CD4-positive, alpha-beta T cell (primary cell): ENCODE data around the gene AKAP7. TPM values are rescaled to one million over a fixed set of nuclear protein-coding genes. Genes with fewer than 3 reads are reported as not detected.

ENCODE experiments used
- ATAC-seq: fragments of 200-7000 bp; cut with Tn5 transposase; one replicate; pipeline ENCODE4 v1.10.0; 2022; ENCODE audit warnings: mild to moderate bottlenecking; ENCODE audit not compliant: poor library complexity
- CTCF ChIA-PET: fragments of 350-600 bp; sonication (Branson Sonifier 250); formaldehyde crosslinking; loops from one replicate; lab custom pipeline; 2021; ENCODE audit warnings: antibody characterized with exemption, inconsistent platforms; lab: Charles Lee
- POLR2A ChIA-PET: fragments of 350-600 bp; sonication (Branson Sonifier 250); formaldehyde crosslinking; loops from one replicate; lab custom pipeline; 2021; ENCODE audit warnings: antibody characterized with exemption, inconsistent platforms; lab: Charles Lee
- DNase-seq, 14 experiments: peaks; one replicate each; pipeline ENCODE4 v3.0.0-alpha.2; 2013 to 2020; ENCODE audit warnings: mixed read lengths in 2 of 14
- H3K27ac ChIP-seq, 2 donors: one replicate each; pipeline versions ENCODE4 v1.5.1 to v1.7.0; 2013; ENCODE audit warnings: low read length in 2 of 2, low read depth in 1 of 2, mild to moderate bottlenecking in 1 of 2
- H3K27me3 ChIP-seq, 2 experiments: 1 replicate in 1 of 2; 2 replicates in 1 of 2; pipeline versions ENCODE4 v1.6.1 to v1.7.0; 2013; ENCODE audit warnings: low read length in 2 of 2, control low read depth in 1 of 2, mild to moderate bottlenecking in 1 of 2, moderate library complexity in 1 of 2; ENCODE audit not compliant: insufficient read depth in 2 of 2, control insufficient read depth in 1 of 2
- H3K36me3 ChIP-seq: one replicate; pipeline ENCODE4 v1.6.1; 2013; ENCODE audit warnings: low read length, control low read depth; ENCODE audit not compliant: insufficient read depth
- H3K4me1 ChIP-seq: one replicate; pipeline ENCODE4 v1.6.1; 2013; ENCODE audit warnings: low read length, control low read depth; ENCODE audit not compliant: insufficient read depth
- H3K4me3 ChIP-seq: one replicate; pipeline ENCODE4 v1.5.1; 2013; ENCODE audit warnings: mild to moderate bottlenecking, low read length, moderate library complexity
- H3K9me3 ChIP-seq, 2 experiments: 1 replicate in 1 of 2; 2 replicates in 1 of 2; pipeline versions ENCODE4 v1.6.1 to v1.7.0; 2013; ENCODE audit warnings: low read length in 2 of 2, mild to moderate bottlenecking in 2 of 2, control low read depth in 1 of 2, moderate library complexity in 1 of 2; ENCODE audit not compliant: control insufficient read depth in 1 of 2, insufficient read depth in 1 of 2
- H3K27ac Mint-ChIP-seq: one replicate; pipeline ENCODE4 v1.8.0; 2020; ENCODE audit warnings: mixed read lengths
- H3K27me3 Mint-ChIP-seq: one replicate; pipeline ENCODE4 v1.8.0; 2021; ENCODE audit warnings: mixed read lengths
- H3K36me3 Mint-ChIP-seq: one replicate; pipeline ENCODE4 v1.8.0; 2021; ENCODE audit warnings: low read depth, mixed read lengths
- H3K4me1 Mint-ChIP-seq: one replicate; pipeline ENCODE4 v1.8.0; 2021; ENCODE audit warnings: low read depth, mixed read lengths
- H3K4me3 Mint-ChIP-seq: one replicate; pipeline ENCODE4 v1.8.0; 2020; ENCODE audit warnings: mild to moderate bottlenecking, mixed read lengths
- H3K9me3 Mint-ChIP-seq: one replicate; pipeline ENCODE4 v1.8.0; 2020; ENCODE audit warnings: mixed read lengths
- intact Hi-C, 2 experiments: fragments of 100-400 bp; cut with DNase I in 1 of 2; cut with micrococcal nuclease in 1 of 2; formaldehyde crosslinking; loops; one replicate each; pipeline versions ENCODE4 v1.15.1 to v1.9.0; 2023 to 2025; cut with DNase I, micrococcal nuclease
- total RNA-seq, 174 experiments: library from RNA in 2 of 174; stranded (reverse) in 2 of 174; gene quantifications; one replicate each; pipeline ENCODE4 v1.2.3 and lab custom pipeline; 2021 to 2026
- TF ChIP-seq, protein P1 (sequence below): fragments of 200-600 bp; IDR thresholded peaks from one replicate; pipeline ENCODE4 v1.8.0; 2022; ENCODE audit warnings: antibody characterized with exemption, mild to moderate bottlenecking

Gene AKAP7
- total RNA-seq, 2 experiments from 2014 or later, result 9.1 to 12.2 TPM

DNA sequence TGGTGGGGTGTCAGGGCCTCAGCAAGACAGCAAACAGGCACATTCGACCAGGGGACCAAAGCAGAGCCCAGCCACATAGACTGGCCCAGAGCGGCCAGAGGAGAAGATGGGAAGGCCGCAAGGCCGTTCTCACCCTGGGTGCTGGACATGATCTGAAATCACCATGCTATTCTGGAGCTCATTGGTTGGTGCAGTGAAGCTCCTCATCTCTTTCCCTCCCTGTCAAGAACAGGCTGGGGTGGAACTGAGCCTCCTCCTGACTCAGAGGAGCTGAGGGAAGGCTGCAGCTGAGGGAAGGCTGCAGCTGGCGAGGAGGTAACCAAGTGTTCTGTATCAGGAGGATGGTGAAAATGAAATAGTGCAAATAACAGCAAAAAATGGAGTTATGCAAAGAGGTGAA is 80.0 kb downstream of the AKAP7 start:
- H3K4me1 Mint-ChIP-seq, result peaks cover 59% of the 10 kb centered on the region
- TF ChIP-seq, protein P1, sequence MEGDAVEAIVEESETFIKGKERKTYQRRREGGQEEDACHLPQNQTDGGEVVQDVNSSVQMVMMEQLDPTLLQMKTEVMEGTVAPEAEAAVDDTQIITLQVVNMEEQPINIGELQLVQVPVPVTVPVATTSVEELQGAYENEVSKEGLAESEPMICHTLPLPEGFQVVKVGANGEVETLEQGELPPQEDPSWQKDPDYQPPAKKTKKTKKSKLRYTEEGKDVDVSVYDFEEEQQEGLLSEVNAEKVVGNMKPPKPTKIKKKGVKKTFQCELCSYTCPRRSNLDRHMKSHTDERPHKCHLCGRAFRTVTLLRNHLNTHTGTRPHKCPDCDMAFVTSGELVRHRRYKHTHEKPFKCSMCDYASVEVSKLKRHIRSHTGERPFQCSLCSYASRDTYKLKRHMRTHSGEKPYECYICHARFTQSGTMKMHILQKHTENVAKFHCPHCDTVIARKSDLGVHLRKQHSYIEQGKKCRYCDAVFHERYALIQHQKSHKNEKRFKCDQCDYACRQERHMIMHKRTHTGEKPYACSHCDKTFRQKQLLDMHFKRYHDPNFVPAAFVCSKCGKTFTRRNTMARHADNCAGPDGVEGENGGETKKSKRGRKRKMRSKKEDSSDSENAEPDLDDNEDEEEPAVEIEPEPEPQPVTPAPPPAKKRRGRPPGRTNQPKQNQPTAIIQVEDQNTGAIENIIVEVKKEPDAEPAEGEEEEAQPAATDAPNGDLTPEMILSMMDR, result no peak
- Histone ChIP-seq H3K36me3 (peaks cover 5% of the 10 kb centered on the region), H3K27me3 (no peaks in the 10 kb centered on the region), H3K9me3 (no peaks in the 10 kb centered on the region), H3K4me1 (peaks cover 12% of the 10 kb centered on the region), H3K27ac (no peak overlapping the region), H3K4me3 (no peak overlapping the region)
- peak overlapping the region; percentile 45 for H3K27ac Mint-ChIP-seq
- POLR2A ChIA-PET, result interaction anchor here (0.7 to 2.9 kb wide), 3 partner anchors 15 to 66 kb away, joined by 3 to 15 read pairs (median 11); no protein-coding TSS in a partner anchor
- H3K4me3 Mint-ChIP-seq, result no peak overlapping the region
- ATAC-seq (no peak), DNase-seq (no peak)
- CTCF ChIA-PET, result interaction anchor here (1.8 kb wide), 1 partner anchor 16 kb away, joined by 5 read pairs; no protein-coding TSS in a partner anchor
- intact Hi-C loops, result no loop called here
- no peaks in the 10 kb centered on the region for H3K27me3 Mint-ChIP-seq
- peaks cover 44% of the 10 kb centered on the region for H3K36me3 Mint-ChIP-seq
- peaks cover 3% of the 10 kb centered on the region for H3K9me3 Mint-ChIP-seq

DNA sequence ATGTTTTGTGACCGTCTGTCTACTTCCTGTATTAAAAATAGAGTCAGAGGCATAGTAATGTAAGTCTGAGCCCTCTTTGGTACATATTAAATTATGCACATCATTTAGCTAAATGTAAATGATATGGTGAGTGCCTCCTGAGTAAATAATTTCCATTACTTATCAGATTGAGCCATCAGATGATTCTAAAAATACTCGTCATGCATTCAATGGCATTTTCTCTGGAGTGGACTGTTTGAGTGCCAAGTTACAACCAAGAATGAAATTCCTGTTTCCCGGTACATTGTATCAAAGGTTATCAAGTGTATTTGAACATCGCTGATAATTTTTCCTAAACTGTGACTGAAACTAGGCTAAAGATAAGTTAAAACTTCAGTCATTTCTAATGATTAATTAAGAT is 81.0 kb downstream of the AKAP7 start:
- Histone ChIP-seq H3K4me1 (peaks cover 12% of the 10 kb centered on the region), H3K9me3 (no peaks in the 10 kb centered on the region), H3K36me3 (peaks cover 9% of the 10 kb centered on the region), H3K4me3 (no peak overlapping the region), H3K27ac (no peak overlapping the region), H3K27me3 (no peaks in the 10 kb centered on the region)
- intact Hi-C loops, result no loop called here
- Mint-ChIP-seq H3K9me3 (no peaks in the 10 kb centered on the region), H3K27me3 (no peaks in the 10 kb centered on the region), H3K4me3 (no peak overlapping the region), H3K36me3 (peaks cover 47% of the 10 kb centered on the region), H3K4me1 (peaks cover 60% of the 10 kb centered on the region), H3K27ac (no peak overlapping the region)
- ChIA-PET POLR2A (interaction anchor here (0.7 to 2.1 kb wide), 3 partner anchors 16 to 89 kb away, joined by 3 to 11 read pairs (median 4); no protein-coding TSS in a partner anchor), CTCF (interaction anchor here (1.8 kb wide), 1 partner anchor 17 kb away, joined by 5 read pairs; no protein-coding TSS in a partner anchor)
- DNase-seq (no peak), ATAC-seq (no peak)
- TF ChIP-seq, protein P1, result no peak

DNA sequence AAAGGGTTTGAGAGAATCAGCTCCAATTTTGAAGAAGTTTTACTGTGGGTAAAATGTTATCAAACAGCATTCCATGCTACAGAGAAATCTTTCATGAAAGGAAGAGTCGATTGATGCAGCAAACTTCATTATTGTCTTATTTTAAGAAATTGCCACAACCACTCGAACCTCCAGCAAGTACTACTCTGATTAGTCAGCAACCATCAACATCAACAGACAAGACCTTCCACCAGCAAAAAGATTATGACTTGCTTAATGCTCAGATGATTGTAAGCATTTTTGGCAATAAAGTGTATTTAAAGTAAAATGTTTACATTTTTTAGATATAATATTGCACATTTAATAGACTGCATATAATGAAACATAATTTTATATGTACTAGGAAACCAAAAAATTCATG is 87.5 kb downstream of the AKAP7 start:
- Histone ChIP-seq H3K27me3 (no peaks in the 10 kb centered on the region), H3K36me3 (peaks cover 16% of the 10 kb centered on the region), H3K27ac (no peak overlapping the region), H3K9me3 (no peaks in the 10 kb centered on the region), H3K4me1 (peaks cover 3% of the 10 kb centered on the region), H3K4me3 (no peak overlapping the region)
- DNase-seq (no peak), ATAC-seq (no peak)
- Mint-ChIP-seq H3K4me3 (no peak overlapping the region), H3K36me3 (peaks cover 59% of the 10 kb centered on the region), H3K27ac (no peak overlapping the region), H3K27me3 (no peaks in the 10 kb centered on the region), H3K9me3 (no peaks in the 10 kb centered on the region), H3K4me1 (peaks cover 44% of the 10 kb centered on the region)
- TF ChIP-seq, protein P1, result peak; percentile 3
- POLR2A ChIA-PET, result no interaction called here
- intact Hi-C loops, result no loop called here
- CTCF ChIA-PET, result interaction anchor here (1.3 kb wide), 1 partner anchor 23 kb away, joined by 5 read pairs; no protein-coding TSS in a partner anchor
